HepG2 (cell line): Measurements from ENCODE around the gene LSM12. TPM values are rescaled to one million over a fixed set of nuclear protein-coding genes. Genes with fewer than 3 reads are reported as not detected.
A peak's percentile ranks its signal among the peaks of the same experiment; 100 is the strongest.

ENCODE experiments used
- ATAC-seq: fragments of 200-7000 bp; cut with Tn5 transposase; 3 replicates; pipeline ENCODE4 v1.9.1; 2020; ENCODE audit warnings: mild to moderate bottlenecking, moderate library complexity
- BruUV-seq: library from RNA; stranded (reverse); fragments of 400-500 nt; replicated peaks from 2 replicates; lab custom pipeline; 2021; lab: Mats Ljungman, UMichigan
- CTCF ChIA-PET: fragments of 300-600 bp; formaldehyde crosslinking; extraction: SDS; loops from one replicate; lab custom pipeline; 2021; ENCODE audit warnings: low total read pairs, inconsistent platforms, low intra/inter-chr PET ratio; lab: Yijun Ruan, JAX
- POLR2A ChIA-PET: fragments of 350-600 bp; sonication (Branson Sonifier 250); formaldehyde crosslinking; loops from one replicate; lab custom pipeline; 2020; ENCODE audit warnings: antibody characterized with exemption, inconsistent platforms; lab: Yijun Ruan, JAX
- DNase-seq: peaks from one replicate; pipeline ENCODE4 v3.0.0-alpha.2; 2015; ENCODE audit warnings: low spot score
- FAIRE-seq: peaks from 3 replicates; lab custom pipeline; 2011; peaks lifted over from hg19 to GRCh38; lab: Jason Lieb, UNC
- H2AFZ ChIP-seq: one replicate; pipeline ENCODE4 v1.6.1; 2011; ENCODE audit warnings: low read length, inconsistent platforms
- H3K27ac ChIP-seq: fragments of 300-600 bp; 3 replicates; pipeline ENCODE4 v1.8.0; 2011; ENCODE audit warnings: mixed run types, mild to moderate bottlenecking, mixed read lengths, low read length, inconsistent platforms; ENCODE audit not compliant: insufficient read depth; ENCODE audit errors: extremely low read length
- H3K27me3 ChIP-seq, 2 experiments: fragments of 200-600 bp in 1 of 2; 2 replicates in 1 of 2; 3 replicates in 1 of 2; pipeline versions ENCODE4 v1.6.0 to v1.8.0; 2011; ENCODE audit warnings: low read length in 2 of 2, mild to moderate bottlenecking in 2 of 2, moderate library complexity in 2 of 2, inconsistent platforms in 1 of 2; ENCODE audit not compliant: insufficient read depth in 2 of 2, control insufficient read depth in 1 of 2
- H3K36me3 ChIP-seq, 2 experiments: fragments of 200-600 bp in 1 of 2; replicated peaks in 1 of 2; 2 replicates in 1 of 2; 3 replicates in 1 of 2; pipeline versions ENCODE4 v1.5.1 to v1.8.0; 2011; ENCODE audit warnings: low read length in 2 of 2, inconsistent platforms in 1 of 2; ENCODE audit not compliant: insufficient read depth in 2 of 2, control insufficient read depth in 1 of 2
- H3K4me1 ChIP-seq: 2 replicates; pipeline ENCODE4 v1.5.1; 2012; ENCODE audit warnings: low read length, inconsistent platforms; ENCODE audit not compliant: insufficient read depth
- H3K4me2 ChIP-seq: 2 replicates; pipeline ENCODE4 v1.6.0; 2011; ENCODE audit warnings: low read depth, low read length, inconsistent platforms
- H3K4me3 ChIP-seq, 3 experiments: fragments of 200-600 bp in 1 of 3; sonication (generic), shearing (Covaris generic) in 1 of 3; replicated peaks in 1 of 3; 2 replicates each; pipeline ENCODE4 v1.5.1; 2011 to 2016; ENCODE audit warnings: low read length in 3 of 3, inconsistent platforms in 2 of 3, low read depth in 2 of 3, mild to moderate bottlenecking in 2 of 3, control low read depth in 1 of 3, mixed read lengths in 1 of 3; ENCODE audit not compliant: insufficient read depth in 1 of 3
- H3K79me2 ChIP-seq: one replicate; pipeline ENCODE4 v1.6.1; 2011; ENCODE audit warnings: low read length, inconsistent platforms; ENCODE audit not compliant: insufficient read depth
- H3K9ac ChIP-seq: 2 replicates; pipeline ENCODE4 v1.6.0; 2011; ENCODE audit warnings: mild to moderate bottlenecking, low read depth, low read length, inconsistent platforms; ENCODE audit not compliant: insufficient read depth
- H3K9me3 ChIP-seq: 2 replicates; pipeline ENCODE4 v1.5.1; 2012; ENCODE audit warnings: mild to moderate bottlenecking, low read length
- H4K20me1 ChIP-seq: 2 replicates; pipeline ENCODE4 v1.6.0; 2011; ENCODE audit warnings: inconsistent platforms, mild to moderate bottlenecking, low read length, moderate library complexity; ENCODE audit not compliant: insufficient read depth
- AGO2 ChIP-seq: fragments of 200-400 bp; formaldehyde crosslinking; optimal IDR thresholded peaks from 2 replicates; pipeline ENCODE3; 2017; ENCODE audit warnings: mild to moderate bottlenecking, low read depth, low read length, moderate library complexity
- AKAP8 ChIP-seq: sonication (generic); formaldehyde crosslinking; IDR thresholded peaks from 2 replicates; pipeline ENCODE4 v1.5.1; 2020; ENCODE audit warnings: mild to moderate bottlenecking, missing genetic modification reagents
- ATF1 ChIP-seq: IDR thresholded peaks from 2 replicates; pipeline ENCODE4 v1.6.1; 2016; ENCODE audit warnings: mild to moderate bottlenecking, control low read depth
- BATF2 ChIP-seq: sonication (generic); formaldehyde crosslinking; IDR thresholded peaks from 2 replicates; pipeline ENCODE4 v1.8.0; 2022; ENCODE audit warnings: mild to moderate bottlenecking, missing genetic modification reagents, moderate library complexity
- FOXP1 ChIP-seq, 2 experiments: fragments of 450-650 bp in 1 of 2; IDR thresholded peaks; 2 replicates each; pipeline ENCODE4 v1.6.1; 2017 to 2018; ENCODE audit warnings: antibody characterized with exemption in 1 of 2
- GATAD1 ChIP-seq: IDR thresholded peaks from 2 replicates; pipeline ENCODE4 v1.6.1; 2016; ENCODE audit warnings: missing genetic modification reagents, missing compliant biosample characterization
- HOXA3 ChIP-seq: sonication (generic); formaldehyde crosslinking; IDR thresholded peaks from 2 replicates; pipeline ENCODE4 v1.5.0; 2020; ENCODE audit warnings: missing genetic modification reagents
- MEIS1 ChIP-seq: sonication (generic); formaldehyde crosslinking; IDR thresholded peaks from 2 replicates; pipeline ENCODE4 v1.9.0; 2021; ENCODE audit warnings: mild to moderate bottlenecking, missing genetic modification reagents, moderate library complexity, borderline replicate concordance
- POLR2A ChIP-seq, 2 experiments: IDR thresholded peaks; 2 replicates each; pipeline ENCODE4 v1.6.1; 2011; ENCODE audit warnings: low read depth in 2 of 2, low read length in 2 of 2, mild to moderate bottlenecking in 1 of 2, moderate library complexity in 1 of 2; ENCODE audit not compliant: insufficient read depth in 1 of 2
- SMYD3 ChIP-seq: sonication (generic); formaldehyde crosslinking; IDR thresholded peaks from 2 replicates; pipeline ENCODE4 v1.8.1; 2023; ENCODE audit warnings: mild to moderate bottlenecking, missing genetic modification reagents
- TOE1 ChIP-seq: sonication (generic); formaldehyde crosslinking; IDR thresholded peaks from 2 replicates; pipeline ENCODE4 v1.4.0; 2020; ENCODE audit warnings: mild to moderate bottlenecking, missing genetic modification reagents
- ZNF318 ChIP-seq: sonication (generic); formaldehyde crosslinking; IDR thresholded peaks from 2 replicates; pipeline ENCODE4 v1.4.0; 2020; ENCODE audit warnings: mild to moderate bottlenecking, missing genetic modification reagents
- ZNF34 ChIP-seq: sonication (generic); formaldehyde crosslinking; IDR thresholded peaks from 2 replicates; pipeline ENCODE4 v1.4.0; 2020; ENCODE audit warnings: mild to moderate bottlenecking, missing genetic modification reagents, borderline replicate concordance
- ZNF678 ChIP-seq: sonication (generic); formaldehyde crosslinking; IDR thresholded peaks from 2 replicates; pipeline ENCODE4 v1.4.0; 2020; ENCODE audit warnings: mild to moderate bottlenecking, missing genetic modification reagents
- WGBS: methylation state at CpG from one replicate; pipeline ENCODE4 v1.1.6; 2017; ENCODE audit warnings: low lambda C conversion rate; 5-methylcytosine and 5-hydroxymethylcytosine counted together
- in situ Hi-C: cut with HindIII; loops from 2 replicates; pipeline ENCODE4 v1.10.0; 2017; ENCODE audit warnings: low pct_unique_long_range_greater_than_20kb; ENCODE audit not compliant: extremely low pct_ligation_motif_present
- intact Hi-C: fragments of 100-400 bp; cut with micrococcal nuclease; formaldehyde crosslinking; loops from one replicate; pipeline ENCODE4 v1.10.0; 2022; ENCODE audit not compliant: unreplicated experiment
- polyA plus RNA-seq, 8 experiments: library from polyadenylated mRNA; depleted of rRNA in 3 of 8; stranded (reverse) in 7 of 8; unstranded in 1 of 8; fragments of >200 nt; fragmentation: Illumina TruSeq in 4 of 8; extraction: Trizol in 4 of 8; gene quantifications; 2 replicates each; pipeline versions ENCODE4 v1.2.1 to v1.2.3, GENCODE V29; 2011 to 2016; ENCODE audit warnings: low read depth in 4 of 8, missing spikeins in 1 of 8, mixed read lengths in 1 of 8; ENCODE audit not compliant: insufficient read depth in 1 of 8
- total RNA-seq, 5 experiments: library from RNA; depleted of rRNA; stranded (reverse); fragments of >200 nt; fragmentation: Illumina TruSeq; extraction: Trizol; gene quantifications; 2 replicates each; pipeline ENCODE4 v1.2.3, GENCODE V29; 2016; ENCODE audit warnings: low read depth in 1 of 5

LSM12 gene
- total and polyA plus RNA-seq, 2 of the 13 experiments (the other 11 are each of a cell fraction or from before 2014, with no cell fraction given): 52.8 to 55.7 TPM

DNA sequence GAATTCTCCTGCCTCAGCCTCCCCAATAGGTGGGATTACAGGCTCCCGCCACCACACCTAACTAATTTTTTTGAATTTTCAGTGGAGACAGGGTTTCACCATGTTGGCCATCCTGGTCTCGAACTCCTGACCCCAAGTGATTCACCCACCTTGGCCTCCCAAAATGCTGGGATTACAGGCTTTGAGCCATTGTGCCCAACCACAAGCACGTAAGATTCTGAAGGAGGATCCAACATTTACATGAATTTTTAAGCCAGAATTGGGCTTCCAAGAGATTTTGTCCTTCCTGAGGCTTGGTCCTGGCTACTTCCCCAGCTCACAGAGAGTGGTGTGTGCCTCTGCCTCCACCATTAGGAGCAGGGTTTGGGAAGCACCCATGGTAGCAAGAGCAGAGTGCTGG, 15.2 kb upstream of the LSM12 start (continued):
- TF ChIP-seq FOXP1 (IDR thresholded peaks at IDR 0.05) (no peak), FOXP1 (CRISPR knock-in tag; IDR thresholded peaks at IDR 0.05) (no peak), ATF1 (CRISPR knock-in tag) (no peak), SMYD3 (CRISPR knock-in tag) (no peak), MEIS1 (CRISPR knock-in tag) (no peak)

GRCh38 chr17:44079877-44080821, 13.7 kb upstream of the LSM12 start:
- H3K36me3 ChIP-seq: peaks cover 32 to 67% of the 10 kb centered on the region in 2 experiments
- intact Hi-C loops: no loop called here
- 0 out of 2 replicates have a peak, but pooled peaks have one; percentile 20 for TF ChIP-seq AKAP8 (CRISPR knock-in tag)
- no peak for TF ChIP-seq ZNF318 (CRISPR knock-in tag)
- no peak for TF ChIP-seq ZNF678
- no peak for TF ChIP-seq HOXA3 (CRISPR knock-in tag)
- TF ChIP-seq GATAD1 (CRISPR knock-in tag): no peak
- TF ChIP-seq POLR2A (IDR thresholded peaks at IDR 0.05; ENCODE audit: insufficient read depth in 1 of 2, low read depth in 2 of 2, low read length in 2 of 2): 0 out of 4 replicates have a peak, but pooled peaks of 1 of the 2 experiments have one; percentile 35
- no peak for TF ChIP-seq BATF2 (CRISPR knock-in tag)
- TF ChIP-seq TOE1 (CRISPR knock-in tag): no peak
- no peak for TF ChIP-seq ZNF34 (CRISPR knock-in tag)
- TF ChIP-seq AGO2: peak; percentile 55

More at GRCh38 chr17:44079877-44080821, 13.7 kb upstream of the LSM12 start:
- no TSS peak for BruUV-seq
- Histone ChIP-seq H3K27me3 (no peaks in the 10 kb centered on the region), H3K27ac (no peak overlapping the region), H4K20me1 (no peaks in the 10 kb centered on the region), H3K4me1 (peaks cover 30% of the 10 kb centered on the region), H3K4me2 (no peak overlapping the region), H3K4me3 (no peak overlapping the region), H2AFZ (no peak overlapping the region), H3K9ac (no peak overlapping the region), H3K9me3 (no peaks in the 10 kb centered on the region), H3K79me2 (no peaks in the 10 kb centered on the region)
- no peak for FAIRE-seq
- 95% methylated on average over 13 of the region's 18 CpGs for WGBS
- in situ Hi-C loops: loop anchor here (5.0 kb wide), 1 partner anchor 42 kb away; the partner anchor contains the start of gene HDAC5
- POLR2A ChIA-PET: interaction anchor here (1.2 kb wide), 1 partner anchor 58 kb away, joined by 3 read pairs; no protein-coding TSS in a partner anchor
- CTCF ChIA-PET: no interaction called here
- no peak for ATAC-seq
- no peak for DNase-seq
